D721Med (cell line): ENCODE results near the gene ALAS1.

Source experiments
- DNase-seq: peaks from one replicate; pipeline ENCODE4 v3.0.0; 2011; ENCODE audit warnings: low spot score; ENCODE audit not compliant: insufficient read length
- FAIRE-seq: peaks from 2 replicates; lab custom pipeline; 2011; peaks lifted over from hg19 to GRCh38; lab: Jason Lieb, UNC
- TF ChIP-seq, protein P1 (sequence below): IDR thresholded peaks from 2 replicates; pipeline ENCODE4 v1.5.1; 2012; ENCODE audit warnings: mild to moderate bottlenecking, control low read depth; ENCODE audit not compliant: insufficient read depth; ENCODE audit errors: missing control alignments

The ALAS1 gene

DNA sequence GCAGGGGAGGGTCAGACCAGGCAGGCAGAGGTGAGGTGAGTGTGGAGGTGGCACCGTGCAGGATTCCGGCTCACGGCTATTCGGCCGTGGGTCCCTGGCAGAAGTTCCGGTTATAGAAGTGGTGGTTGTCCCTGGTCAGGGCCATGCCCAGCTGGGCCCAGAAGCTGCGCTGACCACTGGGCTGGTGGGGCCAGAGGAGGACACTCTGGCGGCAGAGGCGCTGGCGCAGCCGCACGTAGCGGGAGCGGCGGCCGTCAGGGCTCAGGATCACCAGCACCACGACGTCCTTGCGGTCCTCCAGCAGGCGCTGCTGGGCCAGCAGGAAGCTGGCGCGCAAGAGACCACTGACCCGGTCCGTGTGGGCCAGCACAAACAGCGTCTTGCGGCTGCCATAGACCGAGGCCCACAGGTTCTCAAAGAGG, 23.2 kb downstream of the ALAS1 start:
- TF ChIP-seq, protein P1, sequence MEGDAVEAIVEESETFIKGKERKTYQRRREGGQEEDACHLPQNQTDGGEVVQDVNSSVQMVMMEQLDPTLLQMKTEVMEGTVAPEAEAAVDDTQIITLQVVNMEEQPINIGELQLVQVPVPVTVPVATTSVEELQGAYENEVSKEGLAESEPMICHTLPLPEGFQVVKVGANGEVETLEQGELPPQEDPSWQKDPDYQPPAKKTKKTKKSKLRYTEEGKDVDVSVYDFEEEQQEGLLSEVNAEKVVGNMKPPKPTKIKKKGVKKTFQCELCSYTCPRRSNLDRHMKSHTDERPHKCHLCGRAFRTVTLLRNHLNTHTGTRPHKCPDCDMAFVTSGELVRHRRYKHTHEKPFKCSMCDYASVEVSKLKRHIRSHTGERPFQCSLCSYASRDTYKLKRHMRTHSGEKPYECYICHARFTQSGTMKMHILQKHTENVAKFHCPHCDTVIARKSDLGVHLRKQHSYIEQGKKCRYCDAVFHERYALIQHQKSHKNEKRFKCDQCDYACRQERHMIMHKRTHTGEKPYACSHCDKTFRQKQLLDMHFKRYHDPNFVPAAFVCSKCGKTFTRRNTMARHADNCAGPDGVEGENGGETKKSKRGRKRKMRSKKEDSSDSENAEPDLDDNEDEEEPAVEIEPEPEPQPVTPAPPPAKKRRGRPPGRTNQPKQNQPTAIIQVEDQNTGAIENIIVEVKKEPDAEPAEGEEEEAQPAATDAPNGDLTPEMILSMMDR, result no peak
- DNase-seq, result no peak
- no peak for FAIRE-seq

DNA sequence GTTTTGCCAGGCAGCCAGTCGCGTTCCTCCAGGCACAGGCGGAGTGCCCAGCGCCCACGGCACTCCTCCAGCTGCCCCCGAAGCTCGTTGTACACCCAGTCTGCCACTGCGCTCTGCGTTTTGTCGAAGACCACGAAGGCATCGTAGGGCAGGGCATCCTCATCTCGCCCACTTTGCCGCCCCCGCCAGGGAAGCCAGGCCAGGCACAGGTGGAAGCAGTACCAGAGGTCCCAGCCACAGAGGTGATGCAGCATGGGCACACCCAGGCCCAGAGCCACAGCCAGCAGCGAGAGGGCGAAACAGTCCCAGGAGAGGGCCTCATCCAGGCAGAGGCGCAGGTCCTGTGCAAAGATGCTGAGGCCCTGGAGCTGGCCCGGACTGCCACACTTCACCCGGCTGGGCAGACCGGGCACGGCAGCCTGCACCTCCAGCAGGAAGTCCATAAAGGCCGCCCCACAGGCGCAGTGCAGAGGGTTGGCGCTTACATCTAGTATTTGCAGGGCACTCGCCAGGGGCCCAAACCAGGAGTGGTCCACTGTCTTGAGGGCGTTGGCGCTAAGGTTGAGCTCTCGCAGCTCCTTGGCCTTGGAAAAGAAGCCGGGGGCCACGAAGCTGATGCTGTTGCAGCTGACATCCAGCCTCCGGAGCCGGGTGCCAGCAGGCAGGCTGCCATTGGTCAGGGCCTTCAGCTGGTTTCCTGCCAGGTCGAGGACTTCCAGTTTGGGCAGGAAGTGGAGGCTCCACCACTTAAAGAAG, 23.8 kb downstream of the ALAS1 start:
- FAIRE-seq (no peak), DNase-seq (no peak)
- TF ChIP-seq, protein P1, result no peak

DNA sequence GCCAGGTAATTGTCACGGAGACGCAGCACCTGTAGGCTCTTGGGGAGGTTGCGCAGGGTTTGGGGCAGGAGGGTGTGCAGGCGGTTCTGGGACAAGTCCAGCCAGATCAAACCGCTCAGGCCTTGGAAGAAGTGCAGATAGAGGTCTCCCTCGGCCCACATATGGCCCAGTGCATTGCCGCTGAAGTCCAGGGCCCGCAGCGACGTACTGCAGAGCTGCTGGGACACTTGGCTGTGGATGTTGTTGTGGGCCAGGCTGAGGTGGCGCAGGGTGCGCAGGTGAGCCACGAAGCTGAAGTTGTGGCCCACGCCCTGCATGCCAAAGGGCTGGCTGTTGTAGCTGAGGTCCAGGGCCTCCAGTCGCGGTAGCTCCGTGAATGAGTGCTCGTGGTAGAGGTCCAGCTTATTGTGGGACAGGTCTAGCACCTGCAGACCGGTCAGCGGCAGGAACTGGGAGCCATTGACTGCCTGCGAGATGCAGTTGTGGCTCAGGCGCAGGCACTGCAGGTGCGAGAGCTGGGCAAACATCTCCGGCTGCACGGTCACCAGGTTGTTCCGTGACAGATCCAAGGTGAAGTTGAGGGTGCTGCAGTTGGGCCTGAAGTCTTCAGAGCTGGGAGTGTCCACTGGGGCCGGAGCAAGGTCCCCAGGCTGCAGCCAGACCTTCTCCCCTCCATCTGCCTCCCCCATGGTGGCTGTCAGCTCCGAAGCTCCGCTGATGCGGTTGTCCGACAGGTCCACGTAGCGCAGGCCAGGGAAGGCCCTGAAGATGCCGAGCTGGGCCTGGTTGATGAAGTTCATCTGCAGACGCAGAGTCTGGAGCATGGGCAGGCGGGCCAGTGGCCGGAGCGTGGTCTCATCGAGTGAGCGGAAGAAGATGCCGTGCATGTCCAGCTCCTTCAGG, 24.6 kb downstream of the ALAS1 start:
- DNase-seq, result no peak
- TF ChIP-seq, protein P1, result no peak
- FAIRE-seq, result no peak

DNA sequence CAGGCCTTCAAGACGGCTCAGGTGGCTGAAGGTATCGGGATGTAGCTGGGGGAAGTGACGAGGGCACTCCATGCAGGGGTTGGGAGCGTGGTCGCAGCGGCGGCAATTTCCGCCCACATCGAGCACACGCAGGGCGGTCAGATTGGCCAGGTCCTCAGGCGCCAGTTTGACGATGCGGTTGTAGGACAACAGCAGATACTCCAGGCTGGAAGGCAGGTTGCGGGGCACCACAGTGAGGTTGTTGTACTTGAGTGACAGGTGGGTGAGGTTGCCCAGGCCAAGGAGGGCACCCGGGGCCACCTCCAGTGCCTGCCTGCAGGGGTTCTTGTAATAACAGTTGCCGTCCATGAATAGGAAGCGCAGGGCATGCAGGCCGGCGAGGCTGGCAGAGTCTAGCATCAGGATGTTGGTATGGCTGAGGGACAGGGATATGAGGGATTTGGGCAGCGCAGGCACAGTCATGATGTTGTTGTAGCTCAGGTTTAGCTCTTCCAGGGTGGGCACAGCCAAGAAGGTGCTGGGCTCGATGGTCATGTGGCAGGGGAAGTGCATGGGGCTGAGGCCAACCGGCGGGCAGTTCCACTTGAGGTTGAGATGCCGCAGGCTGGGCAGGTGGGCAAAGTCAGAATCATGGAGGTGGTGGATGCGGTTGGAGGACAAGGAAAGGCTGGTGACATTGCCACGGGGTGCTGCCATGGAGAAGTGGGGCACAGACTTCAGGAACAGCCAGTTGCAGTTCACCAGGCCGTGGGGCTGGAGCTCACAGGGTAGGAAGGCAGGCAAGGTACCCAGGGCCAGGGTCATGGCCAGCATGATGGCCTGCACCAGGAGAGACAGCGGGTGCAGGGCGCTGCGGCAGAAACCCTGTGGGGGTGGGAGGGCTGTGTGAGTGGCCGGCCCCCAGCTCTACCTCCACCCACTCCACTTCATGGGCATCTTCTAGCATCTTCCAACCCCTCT, 25.8 kb downstream of the ALAS1 start:
- TF ChIP-seq, protein P1, result no peak
- FAIRE-seq (no peak), DNase-seq (no peak)

DNA sequence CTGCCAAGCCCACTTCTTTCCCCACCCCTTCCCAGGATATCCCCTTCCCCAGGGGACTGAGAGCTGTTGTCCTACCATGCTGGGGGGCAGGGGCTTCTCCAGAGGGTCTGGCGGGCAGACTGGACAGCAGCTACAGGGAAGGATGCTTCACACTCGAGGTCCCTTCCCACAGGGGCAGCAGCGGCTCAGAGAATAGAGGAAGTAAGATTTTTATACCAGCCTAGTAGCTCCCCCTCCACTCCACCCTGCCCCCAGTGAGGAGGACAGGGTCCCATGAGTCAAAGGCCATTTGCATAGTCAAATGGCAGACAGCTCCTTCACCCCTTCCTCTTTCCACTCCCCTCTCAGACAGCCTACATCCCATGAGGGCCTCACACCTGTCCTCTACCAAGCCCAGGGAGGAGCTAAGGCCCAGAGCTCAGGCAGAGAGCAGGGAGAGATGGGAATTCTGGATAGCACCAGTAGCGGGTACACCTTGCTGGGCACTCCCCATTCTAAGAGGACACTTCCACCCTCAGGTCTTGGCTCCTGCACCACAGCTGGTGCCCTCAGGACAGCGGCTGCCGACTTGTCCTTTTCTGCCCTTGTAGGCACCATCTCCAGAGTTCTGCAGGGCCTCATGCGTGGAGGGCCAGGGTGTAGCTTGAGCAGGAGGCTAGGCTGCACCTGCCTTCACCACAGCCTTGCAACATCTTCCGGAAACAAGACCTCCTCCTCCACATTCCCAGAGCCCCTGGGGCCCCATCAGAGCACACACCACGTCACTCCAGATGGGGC, 27.7 kb downstream of the ALAS1 start, which contains the start of gene TLR9:
TLR9 (minus strand) TSS at position 194 of the 777 bp plus-strand sequence; CDS start at position 78, 116 bp downstream.
- FAIRE-seq (no peak), DNase-seq (no peak)
- TF ChIP-seq, protein P1, result no peak
